Measurements from ENCODE around the gene ANKRD50.

Gene ANKRD50

GRCh38 chr4:124738994-124739393, 26.5 kb upstream of the ANKRD50 start:
- Histone ChIP-seq H3F3A (ENCODE audit: control insufficient read depth, insufficient read depth) (no peaks in the 10 kb centered on the region), H3K4me2 (ENCODE audit: low read length) (no peak overlapping the region)

GRCh38 chr4:124737619-124738018, 25.1 kb upstream of the ANKRD50 start:
- H3K4me2 ChIP-seq (ENCODE audit: low read length), result no peak overlapping the region
- no peak overlapping the region for H3K4me3 ChIP-seq (ENCODE audit: low read length)
- no peaks in the 10 kb centered on the region for H3K27me3 ChIP-seq (ENCODE audit: control insufficient read depth, low read length)
- no peaks in the 10 kb centered on the region; the same call in 1 of the 2 replicates for H3K9me2 ChIP-seq (replicated peaks; ENCODE audit: control insufficient read depth, low read length)
- H3K4me1 ChIP-seq (ENCODE audit: control insufficient read depth, low read length), result no peaks in the 10 kb centered on the region
- no peaks in the 10 kb centered on the region for H3K79me2 ChIP-seq (ENCODE audit: control insufficient read depth, low read length)
- no peaks in the 10 kb centered on the region for H3K36me3 ChIP-seq (ENCODE audit: control insufficient read depth, low read length)
- H3K27ac ChIP-seq (ENCODE audit: low read depth, low read length), result no peak overlapping the region
- H3F3A ChIP-seq (ENCODE audit: control insufficient read depth, insufficient read depth), result no peaks in the 10 kb centered on the region
- H4K20me1 ChIP-seq (ENCODE audit: control insufficient read depth, insufficient read depth, low read depth, low read length), result no peaks in the 10 kb centered on the region
- H3K9me3 ChIP-seq (ENCODE audit: control insufficient read depth, insufficient read depth, low read length), result no peaks in the 10 kb centered on the region
- no peak for TF ChIP-seq CTCF (IDR thresholded peaks at IDR 0.05; ENCODE audit: low read depth, low read length, poor library complexity, severe bottlenecking)
- no peak for TF ChIP-seq EZH2phosphoT487 (IDR thresholded peaks at IDR 0.05; ENCODE audit: borderline replicate concordance, low read length)

More at GRCh38 chr4:124738994-124739393, 26.5 kb upstream of the ANKRD50 start:
- no peak for TF ChIP-seq CTCF (IDR thresholded peaks at IDR 0.05; ENCODE audit: low read depth, low read length, poor library complexity, severe bottlenecking)
- TF ChIP-seq EZH2phosphoT487 (IDR thresholded peaks at IDR 0.05; ENCODE audit: borderline replicate concordance, low read length), result no peak
- no peaks in the 10 kb centered on the region for H3K36me3 ChIP-seq (ENCODE audit: control insufficient read depth, low read length)
- H3K27ac ChIP-seq (ENCODE audit: low read depth, low read length), result no peak overlapping the region
- no peaks in the 10 kb centered on the region for H3K4me1 ChIP-seq (ENCODE audit: control insufficient read depth, low read length)
- H3K4me3 ChIP-seq (ENCODE audit: low read length), result no peak overlapping the region
- no peaks in the 10 kb centered on the region for H3K79me2 ChIP-seq (ENCODE audit: control insufficient read depth, low read length)
- H4K20me1 ChIP-seq (ENCODE audit: control insufficient read depth, insufficient read depth, low read depth, low read length), result no peaks in the 10 kb centered on the region
- no peaks in the 10 kb centered on the region for H3K27me3 ChIP-seq (ENCODE audit: control insufficient read depth, low read length)
- no peaks in the 10 kb centered on the region; the same call in 1 of the 2 replicates for H3K9me2 ChIP-seq (replicated peaks; ENCODE audit: control insufficient read depth, low read length)
- H3K9me3 ChIP-seq (ENCODE audit: control insufficient read depth, insufficient read depth, low read length), result no peaks in the 10 kb centered on the region

GRCh38 chr4:124736526-124736925, 24.0 kb upstream of the ANKRD50 start:
- Histone ChIP-seq H3K79me2 (ENCODE audit: control insufficient read depth, low read length) (no peaks in the 10 kb centered on the region), H3F3A (ENCODE audit: control insufficient read depth, insufficient read depth) (no peaks in the 10 kb centered on the region), H3K9me3 (ENCODE audit: control insufficient read depth, insufficient read depth, low read length) (no peaks in the 10 kb centered on the region), H3K27ac (ENCODE audit: low read depth, low read length) (no peak overlapping the region), H3K27me3 (ENCODE audit: control insufficient read depth, low read length) (no peaks in the 10 kb centered on the region), H3K4me3 (ENCODE audit: low read length) (no peak overlapping the region), H3K9me2 (replicated peaks; ENCODE audit: control insufficient read depth, low read length) (no peaks in the 10 kb centered on the region; the same call in 1 of the 2 replicates), H3K4me1 (ENCODE audit: control insufficient read depth, low read length) (no peaks in the 10 kb centered on the region), H4K20me1 (ENCODE audit: control insufficient read depth, insufficient read depth, low read depth, low read length) (no peaks in the 10 kb centered on the region), H3K36me3 (ENCODE audit: control insufficient read depth, low read length) (no peaks in the 10 kb centered on the region), H3K4me2 (ENCODE audit: low read length) (no peak overlapping the region)
- TF ChIP-seq CTCF (IDR thresholded peaks at IDR 0.05; ENCODE audit: low read depth, low read length, poor library complexity, severe bottlenecking) (no peak), EZH2phosphoT487 (IDR thresholded peaks at IDR 0.05; ENCODE audit: borderline replicate concordance, low read length) (no peak)
